Measurements from ENCODE around the gene RAPGEFL1. TPM values are rescaled to one million over a fixed set of nuclear protein-coding genes. Genes with fewer than 3 reads are reported as not detected.
"Not testable (repeated sequence)": the region's sequence is repeated elsewhere in the genome, so short reads cannot be mapped to it uniquely, and the experiment has no call there.

RAPGEFL1 gene
- total and polyA plus RNA-seq, 2 donors (not counting 1 experiment from before 2014, with no cell fraction given): 1.2 to 1.6 TPM

DNA sequence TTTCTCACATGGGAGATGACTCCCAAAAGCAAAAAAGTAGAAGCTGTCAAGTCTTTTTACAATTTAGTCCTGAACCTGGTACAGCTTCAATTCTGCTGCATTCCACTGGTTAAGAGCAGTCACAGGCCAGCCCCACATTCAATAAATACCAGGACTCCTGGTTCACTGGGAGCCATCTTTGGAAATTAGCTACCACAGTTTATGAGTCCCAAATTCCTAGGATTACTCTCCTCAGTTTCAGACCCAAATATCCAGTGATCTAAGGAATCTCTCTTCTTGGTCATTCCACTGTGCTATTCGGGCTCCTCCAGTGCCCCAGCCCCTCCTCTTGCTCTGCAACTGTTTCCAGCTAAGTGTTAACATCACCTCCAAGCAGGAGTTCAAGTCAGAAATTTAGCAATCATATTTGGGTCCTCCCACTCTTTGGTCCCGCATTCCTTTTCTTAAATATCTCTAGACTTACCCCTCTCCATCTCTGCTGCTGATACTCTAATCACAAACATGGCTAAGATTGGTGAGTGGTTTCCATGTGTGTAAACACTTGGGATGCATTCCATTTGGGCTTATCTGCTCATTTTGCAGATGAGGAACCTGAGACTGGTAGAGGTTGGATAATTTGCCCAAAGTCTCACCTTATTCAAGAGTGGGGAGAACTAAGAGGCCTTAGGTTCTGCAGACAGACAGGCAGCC, 32.3 kb downstream of the RAPGEFL1 start:
- Histone ChIP-seq H3K9me3 (ENCODE audit: control insufficient read depth, insufficient read depth, low read depth, low read length) (no peaks in the 10 kb centered on the region), H3K27me3 (ENCODE audit: control insufficient read depth, insufficient read depth, low read length) (no peaks in the 10 kb centered on the region), H2AFZ (ENCODE audit: low read length) (peak overlapping the region; percentile 35), H4K20me1 (ENCODE audit: control insufficient read depth, extremely low read depth, insufficient read depth, low read length) (no peaks in the 10 kb centered on the region), H3K9ac (ENCODE audit: insufficient read depth, low read length) (no peak overlapping the region), H3K27ac (ENCODE audit: insufficient read depth, low read length) (no peak overlapping the region), H3K36me3 (ENCODE audit: control insufficient read depth, insufficient read depth, low read length) (no peaks in the 10 kb centered on the region), H3K4me3 (replicated peaks in 1 of 4; ENCODE audit: control extremely low read depth in 1 of 4, insufficient read depth in 1 of 4, low read depth in 3 of 4, low read length in 4 of 4) (no peak overlapping the region), H3K4me2 (ENCODE audit: extremely low read depth, insufficient read depth, low read length) (no peak overlapping the region), H3K4me1 (ENCODE audit: control insufficient read depth, extremely low read depth, insufficient read depth, low read length) (peaks cover 4% of the 10 kb centered on the region), H3K79me2 (ENCODE audit: control insufficient read depth, insufficient read depth, low read length) (no peaks in the 10 kb centered on the region)
- no peak for TF ChIP-seq EZH2 (IDR thresholded peaks at IDR 0.05; ENCODE audit: low read length, missing control alignments)
- TF ChIP-seq, protein P1, sequence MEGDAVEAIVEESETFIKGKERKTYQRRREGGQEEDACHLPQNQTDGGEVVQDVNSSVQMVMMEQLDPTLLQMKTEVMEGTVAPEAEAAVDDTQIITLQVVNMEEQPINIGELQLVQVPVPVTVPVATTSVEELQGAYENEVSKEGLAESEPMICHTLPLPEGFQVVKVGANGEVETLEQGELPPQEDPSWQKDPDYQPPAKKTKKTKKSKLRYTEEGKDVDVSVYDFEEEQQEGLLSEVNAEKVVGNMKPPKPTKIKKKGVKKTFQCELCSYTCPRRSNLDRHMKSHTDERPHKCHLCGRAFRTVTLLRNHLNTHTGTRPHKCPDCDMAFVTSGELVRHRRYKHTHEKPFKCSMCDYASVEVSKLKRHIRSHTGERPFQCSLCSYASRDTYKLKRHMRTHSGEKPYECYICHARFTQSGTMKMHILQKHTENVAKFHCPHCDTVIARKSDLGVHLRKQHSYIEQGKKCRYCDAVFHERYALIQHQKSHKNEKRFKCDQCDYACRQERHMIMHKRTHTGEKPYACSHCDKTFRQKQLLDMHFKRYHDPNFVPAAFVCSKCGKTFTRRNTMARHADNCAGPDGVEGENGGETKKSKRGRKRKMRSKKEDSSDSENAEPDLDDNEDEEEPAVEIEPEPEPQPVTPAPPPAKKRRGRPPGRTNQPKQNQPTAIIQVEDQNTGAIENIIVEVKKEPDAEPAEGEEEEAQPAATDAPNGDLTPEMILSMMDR (conservative IDR thresholded peaks at IDR 0.05 in 1 of 2, IDR thresholded peaks at IDR 0.05 in 1 of 2; ENCODE audit: low read depth in 1 of 2, low read length in 2 of 2): no peak
- peak in 1 of 2 donors; percentile 81 for DNase-seq (ENCODE audit: low read depth in 2 of 2)

DNA sequence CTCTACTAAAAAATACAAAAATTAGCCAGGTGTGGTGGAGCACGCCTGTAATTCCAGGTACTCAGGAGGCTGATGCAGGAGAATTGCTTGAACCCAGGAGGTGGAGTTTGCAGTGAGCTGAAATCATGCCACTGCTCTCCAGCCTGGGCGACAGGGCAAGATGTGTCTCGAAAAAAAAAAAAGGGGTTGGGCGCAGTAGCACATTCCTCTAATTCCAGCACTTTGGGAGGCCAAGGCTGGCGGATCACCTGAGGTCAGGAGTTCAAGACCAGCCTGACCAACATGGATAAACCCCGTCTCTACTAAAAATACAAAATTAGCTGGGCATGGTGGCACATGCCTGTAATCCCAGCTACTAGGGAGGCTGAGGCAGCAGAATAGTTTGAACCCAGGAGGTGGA, 36.6 kb downstream of the RAPGEFL1 start:
- not testable (repeated sequence) for H3K27ac ChIP-seq (ENCODE audit: insufficient read depth, low read length); H3K4me3 ChIP-seq (replicated peaks in 1 of 4; ENCODE audit: control extremely low read depth in 1 of 4, insufficient read depth in 1 of 4, low read depth in 3 of 4, low read length in 4 of 4); H3K9me3 ChIP-seq (ENCODE audit: control insufficient read depth, insufficient read depth, low read depth, low read length); H3K9ac ChIP-seq (ENCODE audit: insufficient read depth, low read length); H3K4me2 ChIP-seq (ENCODE audit: extremely low read depth, insufficient read depth, low read length); H3K36me3 ChIP-seq (ENCODE audit: control insufficient read depth, insufficient read depth, low read length); DNase-seq (ENCODE audit: low read depth in 2 of 2); H3K79me2 ChIP-seq (ENCODE audit: control insufficient read depth, insufficient read depth, low read length); H2AFZ ChIP-seq (ENCODE audit: low read length); H3K27me3 ChIP-seq (ENCODE audit: control insufficient read depth, insufficient read depth, low read length); H3K4me1 ChIP-seq (ENCODE audit: control insufficient read depth, extremely low read depth, insufficient read depth, low read length); H4K20me1 ChIP-seq (ENCODE audit: control insufficient read depth, extremely low read depth, insufficient read depth, low read length)

DNA sequence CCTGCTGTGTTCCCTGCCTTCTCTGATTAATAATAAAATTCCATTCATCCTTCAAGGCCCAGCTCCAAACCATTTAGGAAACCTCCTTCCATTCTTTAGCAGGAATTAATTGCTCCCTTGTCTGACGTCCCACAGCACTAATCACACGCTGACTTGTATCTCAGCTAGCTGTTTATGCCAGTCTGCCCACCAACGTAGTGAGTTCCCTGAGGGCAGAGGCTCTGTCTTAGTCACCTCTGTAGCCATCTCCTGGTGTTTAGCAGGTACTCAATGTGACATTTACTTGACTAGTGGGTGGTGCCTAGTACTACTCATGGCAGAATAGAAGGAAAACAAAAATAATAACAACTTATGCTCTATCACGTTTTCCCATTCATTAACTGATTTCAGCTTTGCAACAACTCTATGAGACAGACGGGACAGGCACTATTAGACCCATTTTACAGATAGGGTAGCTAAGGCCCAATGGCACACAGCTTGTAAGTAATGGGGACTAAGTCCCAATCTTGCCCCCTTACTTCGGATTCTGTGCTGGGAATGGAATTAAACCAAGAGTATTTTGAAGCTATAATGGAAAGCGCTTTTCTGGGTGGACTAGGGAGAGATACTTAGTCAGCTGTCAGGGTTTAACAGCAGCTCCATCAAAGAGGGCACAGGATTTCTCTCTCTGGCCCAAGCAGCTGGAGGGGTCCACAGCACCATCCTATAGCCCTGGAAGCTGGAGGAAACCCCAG, 40.9 kb downstream of the RAPGEFL1 start:
- no peak for DNase-seq (ENCODE audit: low read depth in 2 of 2)
- Histone ChIP-seq H3K9ac (ENCODE audit: insufficient read depth, low read length) (no peak overlapping the region), H3K9me3 (ENCODE audit: control insufficient read depth, insufficient read depth, low read depth, low read length) (no peaks in the 10 kb centered on the region), H3K27ac (ENCODE audit: insufficient read depth, low read length) (peak overlapping the region; percentile 97), H3K36me3 (ENCODE audit: control insufficient read depth, insufficient read depth, low read length) (no peaks in the 10 kb centered on the region), H3K4me3 (replicated peaks in 1 of 4; ENCODE audit: control extremely low read depth in 1 of 4, insufficient read depth in 1 of 4, low read depth in 3 of 4, low read length in 4 of 4) (no peak overlapping the region), H3K4me2 (ENCODE audit: extremely low read depth, insufficient read depth, low read length) (peak overlapping the region; percentile 2), H3K27me3 (ENCODE audit: control insufficient read depth, insufficient read depth, low read length) (no peaks in the 10 kb centered on the region), H3K4me1 (ENCODE audit: control insufficient read depth, extremely low read depth, insufficient read depth, low read length) (peaks cover 3% of the 10 kb centered on the region), H4K20me1 (ENCODE audit: control insufficient read depth, extremely low read depth, insufficient read depth, low read length) (no peaks in the 10 kb centered on the region), H2AFZ (ENCODE audit: low read length) (peak overlapping the region; percentile 96), H3K79me2 (ENCODE audit: control insufficient read depth, insufficient read depth, low read length) (peaks cover 22% of the 10 kb centered on the region)
- TF ChIP-seq, protein P1 (conservative IDR thresholded peaks at IDR 0.05 in 1 of 2, IDR thresholded peaks at IDR 0.05 in 1 of 2; ENCODE audit: low read depth in 1 of 2, low read length in 2 of 2): no peak
- TF ChIP-seq EZH2 (IDR thresholded peaks at IDR 0.05; ENCODE audit: low read length, missing control alignments): no peak
